GM12892 (cell line): ENCODE measurements around the gene ABHD17A.

Experiments used
- POLR2A ChIP-seq: IDR thresholded peaks from 2 replicates; pipeline ENCODE4 v1.6.1; 2011; ENCODE audit warnings: low read depth, low read length, control low read depth
- POLR2AphosphoS5 ChIP-seq: IDR thresholded peaks from 2 replicates; pipeline ENCODE4 v1.6.1; 2011; ENCODE audit warnings: low read depth, low read length, control low read depth

DNA sequence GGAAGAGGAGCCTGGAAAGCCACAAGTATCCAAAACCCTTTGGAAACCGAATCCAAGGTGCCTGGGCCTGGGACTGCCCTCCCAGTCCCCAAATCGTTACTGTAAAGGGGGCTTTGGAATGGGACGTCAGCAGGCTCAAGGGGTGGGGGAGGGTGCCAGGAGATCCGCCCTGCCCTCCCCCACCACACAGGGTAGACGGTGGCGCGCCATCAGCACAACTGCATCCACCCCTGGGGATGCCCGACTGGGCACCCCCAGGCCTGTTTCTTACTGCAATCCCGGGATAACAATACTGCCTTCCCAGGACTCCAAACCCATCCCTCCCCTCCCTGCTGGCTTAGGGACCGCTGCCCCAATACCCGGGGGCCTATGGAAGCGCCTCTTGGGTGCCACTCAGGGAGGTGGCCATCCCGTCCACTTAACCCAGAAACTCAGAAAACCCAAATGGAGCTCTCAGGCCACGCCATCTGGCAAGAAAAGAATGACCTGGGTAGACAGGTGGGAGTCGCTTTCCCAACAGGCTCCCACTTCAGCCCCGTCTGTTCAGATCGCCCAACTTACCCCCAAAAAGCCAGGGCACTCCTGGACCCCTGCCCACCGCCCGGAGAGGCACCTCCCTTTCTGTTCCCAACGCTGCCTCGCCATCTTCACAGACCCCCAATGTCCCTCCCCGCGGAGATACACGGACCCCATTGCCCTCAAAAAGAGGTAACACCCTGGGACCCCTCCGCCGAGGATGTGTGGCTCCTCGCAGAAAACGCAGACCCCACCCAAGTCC is 24.3 kb downstream of the ABHD17A start:
- TF ChIP-seq POLR2AphosphoS5: no peak
- no peak for TF ChIP-seq POLR2A
